CD4-positive, alpha-beta T cell (primary cell): ENCODE measurements around the gene OCIAD2. TPM values are rescaled to one million over a fixed set of nuclear protein-coding genes. Genes with fewer than 3 reads are reported as not detected.

Experiments used
- ATAC-seq: fragments of 200-7000 bp; cut with Tn5 transposase; one replicate; pipeline ENCODE4 v1.10.0; 2022; ENCODE audit warnings: mild to moderate bottlenecking; ENCODE audit not compliant: poor library complexity
- CTCF ChIA-PET: fragments of 350-600 bp; sonication (Branson Sonifier 250); formaldehyde crosslinking; loops from one replicate; lab custom pipeline; 2021; ENCODE audit warnings: antibody characterized with exemption, inconsistent platforms; lab: Charles Lee
- POLR2A ChIA-PET: fragments of 350-600 bp; sonication (Branson Sonifier 250); formaldehyde crosslinking; loops from one replicate; lab custom pipeline; 2021; ENCODE audit warnings: antibody characterized with exemption, inconsistent platforms; lab: Charles Lee
- DNase-seq, 14 experiments: peaks; one replicate each; pipeline ENCODE4 v3.0.0-alpha.2; 2013 to 2020; ENCODE audit warnings: mixed read lengths in 2 of 14
- H3K27ac ChIP-seq, 2 donors: one replicate each; pipeline versions ENCODE4 v1.5.1 to v1.7.0; 2013; ENCODE audit warnings: low read length in 2 of 2, low read depth in 1 of 2, mild to moderate bottlenecking in 1 of 2
- H3K27me3 ChIP-seq, 2 experiments: 1 replicate in 1 of 2; 2 replicates in 1 of 2; pipeline versions ENCODE4 v1.6.1 to v1.7.0; 2013; ENCODE audit warnings: low read length in 2 of 2, control low read depth in 1 of 2, mild to moderate bottlenecking in 1 of 2, moderate library complexity in 1 of 2; ENCODE audit not compliant: insufficient read depth in 2 of 2, control insufficient read depth in 1 of 2
- H3K36me3 ChIP-seq: one replicate; pipeline ENCODE4 v1.6.1; 2013; ENCODE audit warnings: low read length, control low read depth; ENCODE audit not compliant: insufficient read depth
- H3K4me1 ChIP-seq: one replicate; pipeline ENCODE4 v1.6.1; 2013; ENCODE audit warnings: low read length, control low read depth; ENCODE audit not compliant: insufficient read depth
- H3K4me3 ChIP-seq: one replicate; pipeline ENCODE4 v1.5.1; 2013; ENCODE audit warnings: mild to moderate bottlenecking, low read length, moderate library complexity
- H3K9me3 ChIP-seq, 2 experiments: 1 replicate in 1 of 2; 2 replicates in 1 of 2; pipeline versions ENCODE4 v1.6.1 to v1.7.0; 2013; ENCODE audit warnings: low read length in 2 of 2, mild to moderate bottlenecking in 2 of 2, control low read depth in 1 of 2, moderate library complexity in 1 of 2; ENCODE audit not compliant: control insufficient read depth in 1 of 2, insufficient read depth in 1 of 2
- H3K27ac Mint-ChIP-seq: one replicate; pipeline ENCODE4 v1.8.0; 2020; ENCODE audit warnings: mixed read lengths
- H3K27me3 Mint-ChIP-seq: one replicate; pipeline ENCODE4 v1.8.0; 2021; ENCODE audit warnings: mixed read lengths
- H3K36me3 Mint-ChIP-seq: one replicate; pipeline ENCODE4 v1.8.0; 2021; ENCODE audit warnings: low read depth, mixed read lengths
- H3K4me1 Mint-ChIP-seq: one replicate; pipeline ENCODE4 v1.8.0; 2021; ENCODE audit warnings: low read depth, mixed read lengths
- H3K4me3 Mint-ChIP-seq: one replicate; pipeline ENCODE4 v1.8.0; 2020; ENCODE audit warnings: mild to moderate bottlenecking, mixed read lengths
- H3K9me3 Mint-ChIP-seq: one replicate; pipeline ENCODE4 v1.8.0; 2020; ENCODE audit warnings: mixed read lengths
- CTCF ChIP-seq: fragments of 200-600 bp; IDR thresholded peaks from one replicate; pipeline ENCODE4 v1.8.0; 2022; ENCODE audit warnings: antibody characterized with exemption, mild to moderate bottlenecking
- intact Hi-C, 2 experiments: fragments of 100-400 bp; cut with DNase I in 1 of 2; cut with micrococcal nuclease in 1 of 2; formaldehyde crosslinking; loops; one replicate each; pipeline versions ENCODE4 v1.15.1 to v1.9.0; 2023 to 2025; cut with DNase I, micrococcal nuclease
- total RNA-seq, 174 experiments: library from RNA in 2 of 174; stranded (reverse) in 2 of 174; gene quantifications; one replicate each; pipeline ENCODE4 v1.2.3 and lab custom pipeline; 2021 to 2026

OCIAD2 gene
- total RNA-seq, 2 experiments from 2014 or later: 77.0 to 91.1 TPM

- ChIA-PET POLR2A (no interaction called here), CTCF (no interaction called here)
- TF ChIP-seq CTCF: no peak
- Mint-ChIP-seq H3K4me3 (no peak overlapping the region), H3K27ac (no peak overlapping the region), H3K9me3 (peaks cover 4% of the 10 kb centered on the region), H3K27me3 (no peaks in the 10 kb centered on the region), H3K4me1 (peaks cover 16% of the 10 kb centered on the region), H3K36me3 (peaks cover 78% of the 10 kb centered on the region)
- no peak for ATAC-seq
- Histone ChIP-seq H3K27me3 (no peaks in the 10 kb centered on the region), H3K27ac (no peak overlapping the region), H3K36me3 (peaks cover 74% of the 10 kb centered on the region), H3K9me3 (no peaks in the 10 kb centered on the region), H3K4me1 (no peaks in the 10 kb centered on the region), H3K4me3 (no peak overlapping the region)
- intact Hi-C loops: loop anchor here (5.0 kb wide), 2 partner anchors 47 to 62 kb away; partner anchors contain the start of gene OCIAD2 (in 1 of the 2)
- DNase-seq: no peak
These were observed 61.7 kb downstream of the OCIAD2 start for GRCh38 chr4:48844843-48845242.

- Histone ChIP-seq H3K27ac (no peak overlapping the region), H3K4me1 (no peaks in the 10 kb centered on the region), H3K4me3 (no peak overlapping the region), H3K27me3 (no peaks in the 10 kb centered on the region), H3K36me3 (peaks cover 72% of the 10 kb centered on the region), H3K9me3 (no peaks in the 10 kb centered on the region)
- no peak for ATAC-seq
- Mint-ChIP-seq H3K36me3 (peaks cover 84% of the 10 kb centered on the region), H3K27ac (no peak overlapping the region), H3K4me3 (no peak overlapping the region), H3K27me3 (no peaks in the 10 kb centered on the region), H3K4me1 (peaks cover 32% of the 10 kb centered on the region), H3K9me3 (no peaks in the 10 kb centered on the region)
- ChIA-PET CTCF (interaction anchor here (0.6 kb wide), 1 partner anchor 99 kb away, joined by 3 read pairs; no protein-coding TSS in a partner anchor), POLR2A (no interaction called here)
- intact Hi-C loops: loop anchor here in 1 of 2 experiments (5.0 kb wide), 1 partner anchor 51 kb away; no protein-coding TSS in a partner anchor
- DNase-seq: no peak
- TF ChIP-seq CTCF: no peak
These were observed 65.3 kb downstream of the OCIAD2 start for GRCh38 chr4:48841045-48841827.

DNA sequence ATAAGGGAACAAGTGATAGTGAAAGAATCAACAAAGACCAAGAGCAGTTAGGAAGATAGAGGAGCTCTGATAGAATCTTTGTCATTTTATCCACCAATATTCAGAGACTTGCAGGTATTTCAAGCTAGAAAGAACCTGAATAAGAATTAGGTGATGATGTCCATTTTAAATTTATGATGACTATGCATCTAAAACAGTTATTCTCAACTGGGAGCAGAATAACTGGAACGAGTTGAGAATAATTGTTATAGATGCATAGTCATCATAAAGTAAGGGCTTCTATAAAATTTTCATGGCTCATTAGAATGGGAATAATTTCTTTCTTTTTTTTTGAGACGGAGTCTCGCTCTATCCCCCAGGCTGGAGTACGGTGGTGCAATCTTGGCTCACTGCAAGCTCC, 69.9 kb downstream of the OCIAD2 start:
- Histone ChIP-seq H3K27me3 (no peaks in the 10 kb centered on the region), H3K4me1 (peaks cover 7% of the 10 kb centered on the region), H3K4me3 (no peak overlapping the region), H3K9me3 (no peaks in the 10 kb centered on the region), H3K27ac (no peak overlapping the region), H3K36me3 (peaks cover 71% of the 10 kb centered on the region)
- Mint-ChIP-seq H3K36me3 (peaks cover 88% of the 10 kb centered on the region), H3K4me3 (no peak overlapping the region), H3K27ac (no peak overlapping the region), H3K27me3 (no peaks in the 10 kb centered on the region), H3K4me1 (peaks cover 35% of the 10 kb centered on the region), H3K9me3 (no peaks in the 10 kb centered on the region)
- TF ChIP-seq CTCF: no peak
- CTCF ChIA-PET: no interaction called here
- intact Hi-C loops: loop anchor here (10.0 kb wide), 2 partner anchors 142 to 922 kb away; partner anchors contain the start of gene NFXL1 (in 2 of the 2)
- no peak for DNase-seq
- POLR2A ChIA-PET: no interaction called here
- ATAC-seq: no peak

Other genes with a start within 250 kb of the OCIAD2 start
- gene FRYL, start 126.5 kb downstream of the OCIAD2 start, total RNA-seq: 10 to 100 TPM; 86.1 to 87.7 TPM
- gene OCIAD1, start 75.7 kb downstream of the OCIAD2 start, total RNA-seq: 10 to 100 TPM; 85.7 to 89.9 TPM
- not detected for gene CWH43, start 79.5 kb upstream of the OCIAD2 start, total RNA-seq